DMS153 treated with DMSO at 0.1 percent for 48 hours (cell line): ENCODE measurements around the gene DYNC2H1.
A peak's percentile ranks its signal among the peaks of the same experiment; 100 is the strongest.

Experiments
- DNase-seq: peaks from one replicate; lab custom pipeline; 2025; ENCODE audit not compliant: unreplicated experiment; lab: John Stamatoyannopoulos, UW

DYNC2H1 gene

GRCh38 chr11:103266167-103266831 lies 157.1 kb downstream of the DYNC2H1 start:
- DNase-seq, result no peak

GRCh38 chr11:103272876-103273275 lies 163.7 kb downstream of the DYNC2H1 start:
- DNase-seq, result no peak

- no peak for DNase-seq
Observed at GRCh38 chr11:103274025-103274424, 164.8 kb downstream of the DYNC2H1 start.

GRCh38 chr11:103279821-103280220 lies 170.6 kb downstream of the DYNC2H1 start:
- no peak for DNase-seq

- DNase-seq, result no peak
Observed at GRCh38 chr11:103281301-103281700, 172.1 kb downstream of the DYNC2H1 start.

GRCh38 chr11:103284260-103284659 lies 175.0 kb downstream of the DYNC2H1 start:
- DNase-seq, result no peak

GRCh38 chr11:103294516-103294915 lies 185.3 kb downstream of the DYNC2H1 start:
- no peak for DNase-seq

- DNase-seq, result no peak
Observed at GRCh38 chr11:103295704-103296103, 186.5 kb downstream of the DYNC2H1 start.

- DNase-seq, result no peak
Observed at GRCh38 chr11:103297900-103298299, 188.7 kb downstream of the DYNC2H1 start.

GRCh38 chr11:103315248-103315647 lies 206.0 kb downstream of the DYNC2H1 start:
- DNase-seq, result no peak

- no peak for DNase-seq
Observed at GRCh38 chr11:103317118-103317517, 207.9 kb downstream of the DYNC2H1 start.

GRCh38 chr11:103322821-103323220 lies 213.6 kb downstream of the DYNC2H1 start:
- no peak for DNase-seq

- no peak for DNase-seq
Observed at GRCh38 chr11:103325686-103326069, 216.5 kb downstream of the DYNC2H1 start.

GRCh38 chr11:103326070-103326794 lies 217.0 kb downstream of the DYNC2H1 start:
- peak; percentile 50 for DNase-seq

GRCh38 chr11:103327721-103328120 lies 218.5 kb downstream of the DYNC2H1 start:
- DNase-seq, result no peak

- DNase-seq, result no peak
Observed at GRCh38 chr11:103332409-103332808, 223.2 kb downstream of the DYNC2H1 start.

- DNase-seq, result no peak
Observed at GRCh38 chr11:103338621-103339484, 229.6 kb downstream of the DYNC2H1 start.

GRCh38 chr11:103339485-103339857 lies 230.2 kb downstream of the DYNC2H1 start:
- no peak for DNase-seq

GRCh38 chr11:103340956-103341355 lies 231.7 kb downstream of the DYNC2H1 start:
- no peak for DNase-seq

- DNase-seq, result no peak
Observed at GRCh38 chr11:103344886-103345285, 235.7 kb downstream of the DYNC2H1 start.

GRCh38 chr11:103349595-103349994 lies 240.4 kb downstream of the DYNC2H1 start:
- no peak for DNase-seq

- DNase-seq, result no peak
Observed at GRCh38 chr11:103354656-103355055, 245.4 kb downstream of the DYNC2H1 start.
